GM12873 (cell line): Measurements from ENCODE around the gene KHDRBS2.

ENCODE experiments used
- CTCF ChIP-seq: IDR thresholded peaks from 2 replicates; pipeline ENCODE4 v1.5.1; 2012; ENCODE audit warnings: low read depth, mild to moderate bottlenecking, moderate library complexity, low read length, control low read depth; ENCODE audit not compliant: insufficient read depth; ENCODE audit errors: missing control alignments

The KHDRBS2 gene

GRCh38 chr6:61835237-61835636 is 450.8 kb downstream of the KHDRBS2 start:
- no peak for TF ChIP-seq CTCF

GRCh38 chr6:61833176-61833755 is 452.8 kb downstream of the KHDRBS2 start:
- TF ChIP-seq CTCF: no peak

- no peak for TF ChIP-seq CTCF
Measured at GRCh38 chr6:61817716-61818115, 468.3 kb downstream of the KHDRBS2 start.

GRCh38 chr6:61810047-61810446 is 476.0 kb downstream of the KHDRBS2 start:
- no peak for TF ChIP-seq CTCF

GRCh38 chr6:61809004-61809595 is 476.9 kb downstream of the KHDRBS2 start:
- TF ChIP-seq CTCF: peak; percentile 51

GRCh38 chr6:61787998-61788397 is 498.0 kb downstream of the KHDRBS2 start:
- TF ChIP-seq CTCF: no peak

- TF ChIP-seq CTCF: no peak
Measured at GRCh38 chr6:61755739-61756138, 530.3 kb downstream of the KHDRBS2 start.
